Measurements from ENCODE around the gene PAXIP1.

GRCh38 chr7:154950960-154951359 is 52.0 kb downstream of the PAXIP1 start:
- TF ChIP-seq CTCF (IDR thresholded peaks at IDR 0.05; ENCODE audit: insufficient read depth, low read length, poor library complexity, severe bottlenecking): no peak
- TF ChIP-seq EZH2phosphoT487 (conservative IDR thresholded peaks at IDR 0.05; ENCODE audit: low read length): no peak

Measured in SU-DHL-6 (cell line).